ENCODE data around the gene SLC19A1. TPM values are rescaled to one million over a fixed set of nuclear protein-coding genes. Genes with fewer than 3 reads are reported as not detected.
A peak's percentile ranks its signal among the peaks of the same experiment; 100 is the strongest.

The SLC19A1 gene
- total RNA-seq, 2 donors from 2014 or later = 12.2 to 15.5 TPM

- intact Hi-C loops (cut with DNase I) = no loop called here
- 58% methylated on average over 7 of the region's 7 CpGs for WGBS
- Histone ChIP-seq H3K27me3 (replicated peaks; ENCODE audit: insufficient read depth) (no peaks in the 10 kb centered on the region), H3K4me1 (replicated peaks) (no peaks in the 10 kb centered on the region), H3K27ac (peak overlapping the region; percentile 2 to 16), H3K9me3 (no peaks in the 10 kb centered on the region), H3K36me3 (no peaks in the 10 kb centered on the region), H3K4me3 (no peak overlapping the region)
- no peak for DNase-seq (ENCODE audit: low spot score)
- no peak for TF ChIP-seq POLR2AphosphoS5 (IDR thresholded peaks at IDR 0.05)
These were observed 72.1 kb downstream of the SLC19A1 start for GRCh38 chr21:45470087-45470515.

DNA sequence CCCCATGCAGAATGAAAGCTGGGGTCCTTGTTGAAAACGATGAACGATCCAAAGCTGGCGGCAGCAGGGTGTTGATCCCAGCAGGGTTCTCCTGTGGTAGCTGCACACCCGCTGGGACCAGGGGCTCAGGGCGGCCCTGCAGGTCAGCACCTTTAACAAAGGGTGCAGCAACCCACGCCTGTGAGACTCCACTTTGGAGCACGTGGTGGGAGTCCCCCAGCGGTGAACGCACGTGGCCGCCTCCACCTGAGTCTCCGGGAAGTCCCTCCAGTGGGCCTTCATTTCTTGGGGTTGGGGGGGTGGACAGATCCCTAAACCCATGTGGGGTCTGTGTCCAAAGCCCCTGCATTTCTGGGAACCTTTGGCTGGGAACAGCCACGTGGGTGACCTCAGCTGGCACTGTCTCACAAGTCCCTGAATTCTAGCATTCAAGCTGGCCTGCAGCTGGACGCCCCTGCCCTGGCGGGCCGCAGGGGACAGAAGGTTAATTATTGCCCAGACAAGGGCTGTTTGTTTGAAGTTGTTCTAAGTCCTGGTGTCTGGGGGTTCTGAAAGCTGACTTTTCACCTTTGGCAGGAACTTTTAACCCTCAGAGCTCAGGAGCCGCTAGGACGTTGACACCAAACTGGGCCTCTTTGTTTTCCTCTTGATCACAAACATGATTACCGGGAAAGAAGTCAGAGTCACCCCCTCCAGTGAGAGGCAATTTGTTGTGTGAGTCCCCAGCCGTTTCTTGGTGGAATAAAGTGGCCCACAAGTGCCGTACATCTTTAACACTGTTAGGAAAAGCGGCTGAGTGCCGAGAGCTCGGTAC is 72.8 kb downstream of the SLC19A1 start:
- TF ChIP-seq POLR2A (IDR thresholded peaks at IDR 0.05) = no peak
- TF ChIP-seq CTCF (IDR thresholded peaks at IDR 0.05) = no peak
- no peak for TF ChIP-seq POLR2AphosphoS5 (IDR thresholded peaks at IDR 0.05)
- intact Hi-C loops (cut with DNase I) = no loop called here

DNA sequence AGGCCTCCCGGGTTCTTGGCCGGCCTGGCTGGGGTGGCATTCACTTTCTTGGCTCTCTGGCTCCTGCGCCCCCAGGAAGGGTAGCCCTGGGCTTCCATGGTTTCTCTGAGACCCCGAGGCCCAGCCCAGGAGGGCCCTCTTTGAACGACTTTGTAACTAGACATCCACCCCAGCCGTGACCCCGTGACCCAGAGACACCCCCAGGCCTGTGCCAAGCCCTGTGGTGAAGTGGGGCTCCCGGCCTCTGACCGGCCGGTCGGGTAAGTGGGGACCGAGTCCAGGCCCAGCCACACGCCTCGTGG is 73.3 kb downstream of the SLC19A1 start:
- Histone ChIP-seq H3K27ac (no peak overlapping the region), H3K4me3 (no peak overlapping the region), H3K4me1 (replicated peaks) (no peaks in the 10 kb centered on the region), H3K36me3 (no peaks in the 10 kb centered on the region), H3K9me3 (no peaks in the 10 kb centered on the region), H3K27me3 (replicated peaks; ENCODE audit: insufficient read depth) (no peaks in the 10 kb centered on the region)
- intact Hi-C loops (cut with DNase I) = no loop called here
- WGBS = 92% methylated on average over 9 of the region's 14 CpGs
- no peak for DNase-seq (ENCODE audit: low spot score)
- TF ChIP-seq POLR2AphosphoS5 (IDR thresholded peaks at IDR 0.05) (no peak), CTCF (IDR thresholded peaks at IDR 0.05) (no peak)

More for the DNA sequence above, 72.8 kb downstream of the SLC19A1 start:
- peak overlapping the region; percentile 2 to 16 for H3K27ac ChIP-seq
- no peaks in the 10 kb centered on the region for H3K9me3 ChIP-seq
- no peaks in the 10 kb centered on the region for H3K4me1 ChIP-seq (replicated peaks)
- no peaks in the 10 kb centered on the region for H3K36me3 ChIP-seq
- DNase-seq (ENCODE audit: low spot score) = no peak
- H3K27me3 ChIP-seq (replicated peaks; ENCODE audit: insufficient read depth) = no peaks in the 10 kb centered on the region
- no peak overlapping the region for H3K4me3 ChIP-seq
- 80% methylated on average over 24 of the region's 24 CpGs for WGBS

DNA sequence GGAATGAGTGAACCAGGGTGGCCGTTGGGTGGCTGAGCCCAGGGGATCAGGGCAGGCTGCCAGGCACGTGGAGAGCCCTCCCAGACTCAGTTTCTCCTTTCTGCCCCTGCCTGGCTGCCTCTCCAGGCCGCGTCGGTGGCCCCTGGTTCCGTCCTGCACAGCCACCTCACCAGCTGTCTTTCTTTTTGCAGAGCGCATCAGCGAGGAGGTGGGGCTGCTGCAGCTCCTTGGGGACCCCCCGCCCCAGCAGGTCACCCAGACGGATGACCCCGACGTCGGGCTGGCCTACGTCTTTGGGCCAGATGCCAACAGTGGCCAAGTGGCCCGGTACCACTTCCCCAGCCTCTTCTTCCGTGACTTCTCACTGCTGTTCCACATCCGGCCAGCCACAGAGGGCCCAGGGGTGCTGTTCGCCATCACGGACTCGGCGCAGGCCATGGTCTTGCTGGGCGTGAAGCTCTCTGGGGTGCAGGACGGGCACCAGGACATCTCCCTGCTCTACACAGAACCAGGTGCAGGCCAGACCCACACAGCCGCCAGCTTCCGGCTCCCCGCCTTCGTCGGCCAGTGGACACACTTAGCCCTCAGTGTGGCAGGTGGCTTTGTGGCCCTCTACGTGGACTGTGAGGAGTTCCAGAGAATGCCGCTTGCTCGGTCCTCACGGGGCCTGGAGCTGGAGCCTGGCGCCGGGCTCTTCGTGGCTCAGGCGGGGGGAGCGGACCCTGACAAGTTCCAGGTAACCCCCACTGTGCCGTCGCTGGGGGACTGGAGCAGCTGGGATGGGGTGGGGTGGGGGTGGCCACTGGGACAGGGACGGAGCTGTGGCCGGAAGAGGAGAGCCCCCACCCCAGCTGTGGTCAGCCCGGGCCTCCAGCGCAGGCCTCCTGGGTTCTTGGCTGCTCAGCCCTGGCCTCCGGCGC is 73.9 kb downstream of the SLC19A1 start:
- TF ChIP-seq CTCF (IDR thresholded peaks at IDR 0.05) (no peak), POLR2AphosphoS5 (IDR thresholded peaks at IDR 0.05) (no peak), POLR2A (IDR thresholded peaks at IDR 0.05) (no peak)
- no peaks in the 10 kb centered on the region for H3K27me3 ChIP-seq (replicated peaks; ENCODE audit: insufficient read depth)
- no peak overlapping the region for H3K4me3 ChIP-seq
- intact Hi-C loops (cut with DNase I) = no loop called here
- H3K27ac ChIP-seq = no peak overlapping the region
- no peaks in the 10 kb centered on the region for H3K4me1 ChIP-seq (replicated peaks)
- no peaks in the 10 kb centered on the region for H3K9me3 ChIP-seq
- 92% methylated on average over 45 of the region's 45 CpGs for WGBS
- DNase-seq (ENCODE audit: low spot score) = no peak
- no peaks in the 10 kb centered on the region for H3K36me3 ChIP-seq

- Histone ChIP-seq H3K4me3 (no peak overlapping the region), H3K9me3 (no peaks in the 10 kb centered on the region), H3K27ac (no peak overlapping the region), H3K4me1 (replicated peaks) (no peaks in the 10 kb centered on the region), H3K36me3 (no peaks in the 10 kb centered on the region), H3K27me3 (replicated peaks; ENCODE audit: insufficient read depth) (no peaks in the 10 kb centered on the region)
- DNase-seq (ENCODE audit: low spot score) = no peak
- intact Hi-C loops (cut with DNase I) = no loop called here
- TF ChIP-seq CTCF (IDR thresholded peaks at IDR 0.05) (no peak), POLR2A (IDR thresholded peaks at IDR 0.05) (no peak), POLR2AphosphoS5 (IDR thresholded peaks at IDR 0.05) (no peak)
- WGBS = 93% methylated on average over 24 of the region's 25 CpGs
These were observed 74.9 kb downstream of the SLC19A1 start for GRCh38 chr21:45467221-45467779.

Measured in prostate gland (tissue), 2 donors.